ENCODE measurements around the gene USP24.

DNA sequence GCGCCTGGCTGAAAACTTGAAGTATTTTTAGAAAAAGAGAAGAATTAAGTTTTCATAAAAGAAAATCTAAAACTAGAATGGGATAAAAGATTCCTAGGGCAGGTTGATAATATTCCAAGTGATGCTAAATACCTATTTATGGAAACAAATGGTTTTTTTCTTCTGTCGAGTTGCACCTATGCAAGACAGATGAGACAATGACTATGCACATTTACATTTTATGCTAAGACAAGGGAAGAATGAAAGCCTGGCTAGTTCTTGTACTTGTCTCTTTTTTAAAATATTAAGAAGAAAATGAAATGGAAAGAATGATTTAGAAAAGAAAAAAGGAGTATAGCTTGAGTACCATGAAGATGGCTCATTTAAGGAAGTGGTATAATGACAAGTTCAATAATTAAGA is 24.4 kb upstream of the USP24 start:
- TF ChIP-seq, protein P1, sequence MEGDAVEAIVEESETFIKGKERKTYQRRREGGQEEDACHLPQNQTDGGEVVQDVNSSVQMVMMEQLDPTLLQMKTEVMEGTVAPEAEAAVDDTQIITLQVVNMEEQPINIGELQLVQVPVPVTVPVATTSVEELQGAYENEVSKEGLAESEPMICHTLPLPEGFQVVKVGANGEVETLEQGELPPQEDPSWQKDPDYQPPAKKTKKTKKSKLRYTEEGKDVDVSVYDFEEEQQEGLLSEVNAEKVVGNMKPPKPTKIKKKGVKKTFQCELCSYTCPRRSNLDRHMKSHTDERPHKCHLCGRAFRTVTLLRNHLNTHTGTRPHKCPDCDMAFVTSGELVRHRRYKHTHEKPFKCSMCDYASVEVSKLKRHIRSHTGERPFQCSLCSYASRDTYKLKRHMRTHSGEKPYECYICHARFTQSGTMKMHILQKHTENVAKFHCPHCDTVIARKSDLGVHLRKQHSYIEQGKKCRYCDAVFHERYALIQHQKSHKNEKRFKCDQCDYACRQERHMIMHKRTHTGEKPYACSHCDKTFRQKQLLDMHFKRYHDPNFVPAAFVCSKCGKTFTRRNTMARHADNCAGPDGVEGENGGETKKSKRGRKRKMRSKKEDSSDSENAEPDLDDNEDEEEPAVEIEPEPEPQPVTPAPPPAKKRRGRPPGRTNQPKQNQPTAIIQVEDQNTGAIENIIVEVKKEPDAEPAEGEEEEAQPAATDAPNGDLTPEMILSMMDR (IDR thresholded peaks at IDR 0.05) = no peak
- TF ChIP-seq POLR2A (IDR thresholded peaks at IDR 0.05) = no peak
